ENCODE results near the gene CAPZB.

CAPZB gene

DNA sequence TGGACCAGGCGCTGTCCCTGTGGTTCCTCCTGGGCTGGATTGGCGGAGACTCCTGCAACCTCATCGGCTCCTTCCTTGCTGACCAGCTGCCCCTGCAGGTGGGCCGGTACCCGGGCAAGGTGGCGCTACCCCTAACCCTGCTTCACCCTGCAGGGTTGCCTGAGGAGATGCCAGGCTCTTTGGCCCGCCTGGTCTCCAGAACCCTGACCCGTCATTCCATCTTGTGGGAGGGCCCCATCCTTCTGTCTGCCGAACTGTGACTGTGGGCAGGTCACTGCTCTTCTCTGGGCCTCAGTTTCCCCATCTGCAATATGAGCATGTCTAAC, 160.7 kb downstream of the CAPZB start:
- no peak for DNase-seq

DNA sequence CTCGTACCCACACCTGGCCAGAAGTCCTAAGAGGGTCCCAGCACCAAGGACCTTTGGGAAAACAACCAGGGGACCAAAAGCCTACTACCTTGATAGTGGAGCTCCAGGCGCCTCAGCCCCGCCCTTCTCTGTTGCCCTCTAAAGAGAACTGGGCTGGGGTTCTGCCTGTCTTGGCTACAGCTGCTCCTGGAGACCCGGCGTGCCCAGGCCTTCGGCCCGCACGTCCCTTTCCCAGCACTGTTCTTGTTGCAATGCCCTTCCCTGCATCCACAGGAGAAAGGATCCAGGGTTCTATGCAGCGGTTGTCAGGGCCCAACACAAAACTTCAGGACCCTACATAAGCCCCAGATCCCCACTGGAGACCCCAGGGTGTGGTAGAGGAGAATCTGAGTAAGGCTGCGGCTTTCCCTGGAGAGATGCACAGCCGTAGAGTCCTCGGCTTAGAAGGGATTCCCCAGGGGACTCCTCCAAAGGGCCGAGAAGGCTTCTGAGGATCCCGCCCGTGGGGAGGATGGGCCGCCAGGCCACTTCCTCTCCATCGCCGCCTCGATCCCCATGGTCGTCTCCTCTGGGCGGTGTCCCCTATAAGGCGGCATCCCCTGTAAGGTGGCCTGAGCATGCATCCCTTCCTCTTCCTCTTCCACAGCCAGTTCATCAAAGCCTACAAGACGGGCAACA, 161.2 kb downstream of the CAPZB start:
- no peak for DNase-seq

DNA sequence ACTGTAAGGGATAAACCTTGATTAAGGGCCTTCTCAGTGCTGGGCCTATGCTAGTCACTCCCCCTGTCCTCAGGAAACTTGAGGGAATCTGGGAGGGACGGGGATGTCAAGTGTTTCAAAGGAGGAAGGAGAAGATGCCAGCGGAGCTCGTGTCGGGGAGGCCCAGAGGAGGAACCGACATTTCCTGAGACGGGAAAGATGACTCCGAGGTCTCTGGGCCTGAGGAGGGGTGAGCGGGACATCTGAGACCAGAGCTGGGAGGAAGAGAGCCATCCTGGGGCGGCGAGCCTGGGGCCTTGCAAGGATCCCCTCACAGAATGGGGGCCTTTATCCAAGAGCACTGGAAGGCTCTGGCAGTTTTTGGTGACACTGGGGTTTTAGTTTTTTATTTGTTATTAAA, 162.9 kb downstream of the CAPZB start:
- no peak for DNase-seq

DNA sequence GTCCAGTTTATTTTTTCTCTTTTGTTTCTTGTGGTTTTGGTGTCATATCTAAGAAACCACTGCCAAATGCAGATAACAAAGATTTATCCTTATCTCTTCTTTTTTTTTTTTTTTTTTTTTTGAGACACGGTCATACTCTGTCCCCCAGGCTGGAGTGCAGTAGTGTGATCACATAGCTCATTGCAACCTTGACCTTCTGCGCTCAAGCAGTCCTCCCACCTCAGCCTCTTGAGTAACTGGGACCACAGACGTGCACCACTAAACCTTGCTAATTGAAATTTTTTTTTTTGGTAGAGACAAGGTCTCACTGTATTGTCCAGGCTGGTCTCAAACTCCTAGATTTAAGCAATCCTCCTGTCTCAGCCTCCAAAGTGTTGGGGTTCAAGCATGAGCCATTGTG, 164.3 kb downstream of the CAPZB start:
- no peak for DNase-seq

DNA sequence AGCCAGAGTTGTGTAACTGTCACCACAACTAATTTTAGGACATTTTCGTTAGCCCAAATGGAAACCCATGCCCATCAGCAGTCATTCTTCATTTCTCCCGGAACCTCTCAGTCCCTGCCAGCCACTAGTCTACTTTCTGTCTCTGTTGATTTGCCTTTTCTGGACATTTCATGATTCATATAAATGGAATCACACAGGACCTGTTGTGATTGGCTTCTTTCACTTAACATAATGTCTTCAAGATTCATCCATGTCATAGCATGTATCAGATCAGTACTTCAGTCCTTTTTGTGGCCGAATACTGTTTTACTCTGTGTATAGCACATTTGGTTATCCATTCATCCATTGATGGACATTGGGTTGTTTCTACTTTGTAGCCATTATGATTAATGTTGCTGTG, 166.1 kb downstream of the CAPZB start:
- DNase-seq = no peak

DNA sequence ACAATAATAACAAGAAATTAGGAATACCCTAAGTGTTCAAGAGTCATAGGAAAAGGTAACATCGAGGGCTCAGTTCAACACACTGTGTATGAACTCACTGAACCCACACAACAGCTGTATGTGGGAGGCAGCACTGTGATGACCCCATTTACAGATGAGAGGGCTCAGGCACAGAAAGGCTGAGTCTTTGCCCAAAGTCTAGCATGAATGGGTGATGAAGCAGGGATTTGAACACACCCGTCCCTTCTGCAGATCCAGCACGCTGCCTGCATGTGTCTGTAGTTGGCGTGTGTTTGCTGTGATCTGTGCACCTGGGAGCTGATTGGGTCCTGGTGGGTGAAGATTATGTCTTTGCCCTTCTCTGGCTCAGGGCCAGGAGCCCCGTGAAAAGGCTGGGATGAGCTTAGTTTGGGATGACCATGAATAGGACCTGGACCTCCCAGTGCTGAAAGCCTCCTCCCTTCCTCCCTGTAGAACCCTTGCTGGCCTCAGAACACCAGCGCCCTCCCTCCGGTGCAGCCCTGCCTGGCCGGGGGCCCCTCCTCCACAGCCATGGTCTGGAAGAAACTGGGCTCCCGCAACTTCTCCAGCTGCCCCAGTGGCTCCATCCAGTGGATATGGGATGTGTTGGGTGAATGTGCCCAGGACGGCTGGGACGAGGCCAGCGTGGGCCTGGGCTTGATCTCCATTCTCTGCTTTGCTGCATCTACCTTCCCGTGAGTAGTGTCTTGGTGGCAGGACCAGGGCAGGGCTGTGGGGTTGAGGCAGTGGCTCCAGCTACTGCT, 168.0 kb downstream of the CAPZB start:
- no peak for DNase-seq

DNA sequence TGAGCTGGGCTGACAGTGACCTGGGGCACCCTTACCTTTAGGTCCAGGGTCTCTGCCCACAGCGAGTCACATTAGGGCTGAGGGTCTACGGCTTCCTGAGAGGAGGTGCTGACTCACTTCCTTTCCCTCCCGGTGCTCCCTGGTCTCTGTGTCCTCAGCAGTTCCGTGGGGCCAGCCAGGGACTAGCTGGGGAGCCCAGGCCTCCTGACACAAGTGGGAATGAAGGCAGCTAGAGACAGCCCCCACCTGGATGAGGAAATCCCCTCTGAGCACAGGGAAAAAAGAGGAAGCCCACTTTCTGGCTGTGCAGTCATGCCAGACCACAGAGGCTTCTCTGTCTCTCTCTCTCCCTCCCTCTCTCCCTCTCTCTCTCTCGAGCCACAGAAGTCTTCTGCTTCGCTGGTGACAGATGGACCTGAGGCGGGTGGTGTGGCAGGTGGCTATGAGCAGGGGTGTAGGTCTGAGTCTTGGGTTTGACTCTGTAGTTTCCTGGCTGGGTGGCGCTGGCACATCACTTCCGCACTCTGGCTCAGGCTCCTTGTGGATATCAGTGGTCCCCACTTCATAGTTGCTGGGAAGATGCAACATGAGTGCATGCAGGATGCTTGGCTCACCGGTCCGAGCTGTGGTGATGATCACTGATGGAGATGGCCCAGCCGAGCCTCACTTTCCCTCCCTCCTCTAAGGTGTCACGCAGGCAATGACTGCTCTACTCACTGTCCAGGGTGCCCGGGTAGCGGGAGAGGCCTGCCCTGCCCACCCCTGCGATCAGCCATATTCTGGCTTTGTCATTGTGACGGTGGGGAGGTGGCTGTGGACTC, 169.8 kb downstream of the CAPZB start:
- no peak for DNase-seq

DNA sequence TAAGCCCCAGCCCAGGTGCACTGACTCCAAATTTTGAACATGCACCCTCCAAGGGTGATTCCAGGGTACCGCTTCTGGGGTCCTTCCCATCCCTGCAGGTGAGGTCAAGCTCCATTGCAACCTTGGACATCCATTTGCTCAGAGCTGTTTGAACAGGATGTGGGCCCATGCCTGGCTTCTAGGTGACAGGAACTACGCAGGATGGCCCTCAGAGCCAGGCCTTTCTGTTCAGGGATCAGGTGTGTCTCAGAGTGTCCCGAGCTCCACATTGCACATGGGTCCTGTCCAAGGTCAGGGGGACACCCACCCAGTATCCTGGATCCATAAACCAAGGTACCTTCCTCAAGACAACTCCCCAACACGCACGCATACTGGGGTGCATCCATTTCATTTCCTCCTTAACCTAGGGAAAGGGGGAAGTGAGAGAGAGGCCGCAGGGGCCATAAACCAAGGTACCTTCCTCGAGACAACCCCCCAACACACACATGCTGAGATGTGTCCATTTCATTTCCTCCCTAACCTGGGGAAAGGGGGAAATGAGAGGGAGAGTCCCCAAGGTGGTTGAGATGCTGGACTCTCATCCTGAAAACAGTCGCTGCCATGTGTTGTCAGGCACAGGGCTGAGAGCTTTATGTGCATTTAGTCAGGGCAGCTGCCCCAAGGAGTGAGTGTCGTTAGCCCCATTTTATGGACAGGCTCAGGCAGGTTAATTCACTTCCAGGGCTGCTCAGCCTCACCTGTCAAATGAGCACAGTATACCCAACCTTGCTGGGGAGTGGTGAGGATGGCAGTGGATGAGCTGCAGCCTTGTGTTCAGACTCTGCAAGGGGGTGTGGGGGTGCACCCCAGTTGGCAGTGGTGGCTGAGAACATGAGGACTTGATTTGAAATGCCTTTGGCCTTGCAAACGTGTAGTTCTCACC, 171.1 kb downstream of the CAPZB start:
- DNase-seq = no peak

DNA sequence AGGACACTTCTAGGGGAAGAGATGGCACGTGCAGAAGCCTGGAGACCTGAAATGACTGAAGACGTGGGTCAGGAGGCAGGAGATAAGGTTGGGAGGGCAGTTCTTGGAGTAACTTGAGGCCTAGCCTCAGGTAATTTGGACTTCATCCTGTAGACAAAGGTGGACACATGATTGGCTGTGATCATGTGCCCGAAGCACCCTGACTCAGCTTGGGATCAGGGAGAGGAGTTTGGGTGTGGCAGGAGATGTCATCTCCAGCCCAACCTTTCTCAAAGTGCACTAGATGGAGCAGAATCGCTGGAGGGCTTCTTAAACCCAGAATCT, 171.7 kb downstream of the CAPZB start:
- no peak for DNase-seq

DNA sequence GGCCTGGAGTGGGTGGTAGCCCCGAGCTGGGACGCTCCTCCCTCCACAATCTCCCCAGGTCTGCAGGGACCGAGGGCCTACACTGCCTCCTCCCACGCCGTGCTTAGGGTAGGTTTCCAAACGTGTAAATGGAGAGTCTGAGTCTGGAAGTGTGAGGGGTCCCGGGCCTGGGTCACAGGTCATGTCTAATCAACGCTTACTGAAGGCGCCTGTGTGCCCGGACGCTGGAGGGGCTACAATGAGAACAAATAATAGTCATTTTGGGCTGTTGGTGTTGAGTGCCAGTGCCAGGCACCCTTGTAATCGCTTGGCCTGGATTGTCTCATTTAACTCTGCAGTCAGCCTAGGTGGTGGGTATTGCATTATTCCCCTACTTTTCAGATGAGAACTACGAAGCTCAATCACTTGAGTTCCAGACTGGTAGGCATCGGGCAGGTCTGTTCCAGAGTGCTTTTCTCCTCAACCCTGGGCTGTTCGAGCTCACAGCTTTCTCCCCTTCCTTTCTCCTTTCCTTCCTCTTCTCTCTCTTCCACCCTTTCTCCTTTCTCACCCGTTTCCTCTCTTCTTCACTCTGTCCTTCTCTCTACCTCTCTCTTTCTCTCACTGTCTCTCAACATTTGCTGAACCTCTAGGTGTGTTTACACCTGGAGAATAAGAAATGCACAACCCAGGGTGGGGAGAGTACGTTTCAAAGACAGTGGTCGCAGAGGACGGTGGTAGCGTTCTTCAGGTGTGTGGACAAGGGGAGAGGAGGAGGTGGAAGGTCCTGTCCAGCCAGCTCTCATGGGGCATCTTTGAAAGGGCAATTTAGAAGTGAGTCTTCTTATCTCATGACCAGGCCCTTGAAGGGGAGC, 172.3 kb downstream of the CAPZB start:
- no peak for DNase-seq

DNA sequence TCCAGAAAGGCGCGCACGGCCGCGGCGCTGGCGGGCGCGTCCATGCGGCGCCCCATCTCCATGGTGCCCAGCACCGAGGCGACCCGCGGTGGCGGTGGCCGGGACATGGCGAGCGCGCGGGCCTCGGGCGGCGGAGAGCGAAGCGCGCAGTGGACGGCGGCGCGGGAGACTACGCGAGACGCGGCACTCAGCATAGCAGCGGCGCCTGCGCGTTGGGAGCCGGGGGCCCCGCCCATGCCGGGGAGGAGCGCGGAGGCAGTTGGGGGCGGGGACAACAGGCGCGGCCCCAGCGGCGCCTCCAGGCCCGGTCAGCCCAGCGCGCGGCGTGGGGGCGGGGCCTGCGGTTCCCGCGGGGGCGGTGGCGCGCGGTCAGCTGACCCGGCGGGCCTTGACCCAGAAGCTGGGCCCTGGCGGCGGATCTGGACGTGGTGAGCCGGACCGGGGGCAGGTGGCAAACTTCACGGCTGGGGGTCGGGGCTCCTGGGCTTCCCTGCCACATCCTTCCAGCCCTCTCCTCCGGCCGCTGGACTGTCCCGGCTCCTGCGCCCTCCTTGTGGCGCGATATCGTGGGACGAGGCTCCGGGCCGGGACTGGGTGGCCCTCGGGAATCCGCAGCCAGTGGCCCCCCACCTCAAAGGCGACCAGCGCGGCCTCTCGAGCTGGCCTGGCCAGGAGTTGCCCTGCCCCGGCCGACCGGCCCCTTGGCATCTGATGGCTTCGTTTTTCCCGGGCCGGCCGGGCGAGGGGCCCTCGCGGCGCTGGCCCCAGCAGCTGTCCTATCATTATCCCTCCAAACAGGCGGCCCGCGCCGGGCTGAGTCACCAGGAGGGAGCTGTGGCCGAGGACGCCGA, 173.2 kb downstream of the CAPZB start, which contains the start of the genes AKR7A2 and SLC66A1:
TSS of gene AKR7A2 (minus strand) at position 214 of the 851 bp plus-strand sequence. CDS start at position 194, 20 bp downstream.
TSS of gene SLC66A1 (plus strand) at position 396 of the 851 bp plus-strand sequence. CDS start 5,352 bp downstream, outside the sequence.
- peak; percentile 54 for DNase-seq

DNA sequence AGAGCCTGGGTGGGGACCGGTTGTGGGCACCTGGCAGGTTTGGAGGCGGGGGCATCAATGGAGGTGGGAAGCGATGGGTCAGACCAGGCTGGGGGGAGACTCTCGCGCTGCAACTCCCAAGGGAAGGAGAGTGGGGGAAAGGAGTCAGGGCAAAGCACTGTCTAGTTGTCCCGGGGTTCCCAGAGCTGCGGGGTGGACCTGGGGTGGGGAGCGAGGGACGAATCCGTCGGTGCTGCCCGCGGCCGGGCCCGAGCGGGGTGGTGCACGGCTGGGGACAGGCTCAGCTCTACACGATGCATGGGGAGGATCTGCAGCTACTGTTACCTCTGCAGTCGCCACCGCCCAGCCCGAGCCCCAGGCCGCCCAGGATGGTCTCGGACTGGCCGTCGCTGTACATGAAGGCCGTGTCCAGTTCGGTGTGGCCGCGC, 173.8 kb downstream of the CAPZB start:
- no peak for DNase-seq

DNA sequence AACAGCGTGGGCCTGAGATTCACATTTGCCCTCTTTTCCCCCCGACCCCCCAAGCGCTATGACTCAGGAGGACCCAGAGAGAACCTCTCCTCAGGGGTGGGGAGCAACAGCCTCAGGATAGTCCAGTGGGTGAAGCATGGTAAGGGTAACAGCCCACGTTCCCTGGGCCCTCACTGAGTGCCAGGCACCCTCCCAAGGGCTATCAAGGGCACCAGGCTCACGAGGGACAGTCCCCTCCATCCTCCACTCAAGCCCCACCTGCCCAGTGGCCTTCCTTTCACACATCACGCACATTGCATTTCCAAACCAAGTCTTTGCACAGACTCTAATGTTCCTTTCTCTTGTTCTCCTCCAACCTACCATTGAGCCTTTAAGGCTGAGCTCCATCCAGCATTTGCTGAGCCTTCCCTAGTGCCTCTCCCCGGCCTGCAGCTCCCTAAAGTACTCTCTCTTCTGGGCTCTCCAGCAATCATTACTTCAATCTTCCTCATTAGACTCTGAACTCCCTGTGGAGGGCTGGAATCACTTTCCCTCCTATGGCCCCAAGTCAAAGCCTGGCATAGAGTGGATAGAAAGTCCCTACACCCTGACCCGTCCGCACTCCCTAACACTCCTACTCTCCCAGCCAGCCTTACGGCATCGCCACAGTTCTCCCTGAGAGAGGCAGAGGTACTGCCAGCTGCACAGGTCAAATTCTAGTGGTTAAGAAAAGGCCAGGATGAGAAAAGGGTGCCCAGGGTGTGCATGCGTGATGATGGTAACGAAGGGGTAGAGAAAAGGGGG, 174.4 kb downstream of the CAPZB start:
- no peak for DNase-seq

DNA sequence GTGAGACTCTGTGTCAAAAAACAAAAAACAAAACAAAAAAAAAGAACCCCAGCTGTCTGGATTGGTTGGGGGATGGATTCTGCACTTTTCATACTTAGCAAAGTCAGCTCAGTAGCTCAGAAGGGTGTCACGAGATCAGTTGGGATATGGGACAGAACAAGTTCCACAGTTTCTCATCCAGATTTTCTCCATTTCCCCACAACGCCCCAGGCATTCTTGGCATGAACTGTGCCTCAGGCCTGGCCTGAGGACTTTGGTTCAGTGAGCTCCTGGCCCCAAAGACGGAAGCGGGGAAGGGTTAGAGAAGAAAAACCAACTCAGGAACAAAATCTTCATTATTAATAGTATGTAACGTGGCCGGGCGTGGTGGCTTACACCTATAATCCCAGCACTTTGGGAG, 175.3 kb downstream of the CAPZB start:
- DNase-seq = no peak

DNA sequence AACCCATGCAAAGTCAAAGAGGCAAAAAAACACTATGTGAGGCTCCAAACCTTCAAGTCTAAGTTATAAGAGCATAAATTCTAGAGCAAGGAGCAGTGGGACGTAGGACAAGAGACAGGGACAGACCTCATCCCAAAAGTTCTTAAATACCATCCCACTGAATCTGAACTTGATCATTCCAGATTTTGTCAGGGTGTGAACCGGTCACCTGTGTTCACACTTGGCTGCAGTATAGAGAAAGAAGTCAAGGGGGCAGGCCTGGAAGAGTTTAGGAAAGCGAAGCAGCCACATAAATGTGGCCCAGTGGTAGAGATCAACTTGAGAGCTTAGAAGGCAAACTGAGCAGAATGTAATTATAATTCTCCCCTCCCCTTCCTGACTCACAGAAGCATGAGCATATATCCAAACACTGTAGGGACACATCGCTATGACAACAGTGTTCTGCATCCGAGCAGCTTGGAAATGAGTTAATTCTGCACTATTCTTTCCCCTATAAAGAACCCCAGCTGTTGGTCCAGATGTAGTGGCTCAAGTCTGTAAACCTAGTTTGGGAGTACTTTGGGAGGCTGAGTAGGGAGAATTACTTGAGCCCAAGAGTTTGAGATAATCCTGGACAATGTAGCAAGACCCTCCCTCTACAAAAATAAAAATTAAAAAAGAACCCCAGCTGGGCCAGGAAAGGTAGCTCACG, 176.1 kb downstream of the CAPZB start:
- DNase-seq = no peak

DNA sequence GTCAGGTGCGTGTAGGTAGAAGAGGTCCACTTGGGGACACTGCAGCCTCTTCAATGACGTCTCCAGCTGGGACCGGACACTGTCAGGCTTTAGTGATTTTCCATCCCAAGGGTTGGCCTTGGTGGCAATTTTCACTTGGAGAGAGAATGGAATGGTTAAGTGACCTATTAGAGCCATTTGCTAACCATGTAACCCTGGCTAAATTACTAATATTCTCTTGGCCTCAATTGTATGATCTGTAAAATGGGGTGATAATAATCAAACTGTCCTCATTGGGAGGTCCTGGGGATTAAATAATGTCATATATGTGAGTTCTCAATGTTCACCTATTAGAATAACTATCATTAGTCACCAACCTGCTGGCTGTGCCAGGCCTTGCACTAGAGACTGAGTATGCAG, 176.8 kb downstream of the CAPZB start:
- no peak for DNase-seq

DNA sequence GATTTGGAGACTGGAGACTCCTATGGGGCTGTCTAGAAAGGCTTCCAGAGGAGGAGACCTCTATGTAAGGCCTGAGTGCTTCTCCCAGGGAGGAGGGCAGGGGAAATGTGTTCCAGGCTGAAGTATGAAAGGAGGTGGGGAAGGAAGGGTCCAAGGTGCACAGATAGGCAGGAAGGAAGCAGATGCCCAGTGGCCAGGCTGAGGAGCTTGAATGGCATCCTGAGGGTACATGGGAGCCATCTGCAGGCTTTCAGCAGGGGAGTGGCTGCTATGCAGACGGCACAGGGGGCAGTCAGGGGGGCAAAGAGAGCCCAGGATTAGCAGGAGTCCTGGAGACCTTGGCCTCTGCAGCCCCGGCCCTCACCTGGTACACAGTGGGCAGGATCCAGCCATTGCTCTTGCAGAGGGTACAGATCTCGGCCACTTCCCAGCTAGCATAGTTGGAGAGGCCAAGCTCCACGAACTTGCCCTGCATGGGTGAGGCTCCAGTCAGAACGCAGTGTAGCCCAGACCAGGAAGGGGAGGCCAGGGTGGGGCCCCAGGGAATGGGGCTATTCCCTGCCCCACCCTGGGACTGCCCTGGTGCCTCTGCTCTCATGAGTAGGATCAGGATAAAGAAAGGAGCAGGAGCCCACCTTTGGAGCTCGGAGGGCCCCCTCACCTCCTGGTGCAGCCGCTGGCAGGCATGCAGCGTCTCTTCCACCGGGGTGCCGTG, 177.4 kb downstream of the CAPZB start:
- DNase-seq = no peak

DNA sequence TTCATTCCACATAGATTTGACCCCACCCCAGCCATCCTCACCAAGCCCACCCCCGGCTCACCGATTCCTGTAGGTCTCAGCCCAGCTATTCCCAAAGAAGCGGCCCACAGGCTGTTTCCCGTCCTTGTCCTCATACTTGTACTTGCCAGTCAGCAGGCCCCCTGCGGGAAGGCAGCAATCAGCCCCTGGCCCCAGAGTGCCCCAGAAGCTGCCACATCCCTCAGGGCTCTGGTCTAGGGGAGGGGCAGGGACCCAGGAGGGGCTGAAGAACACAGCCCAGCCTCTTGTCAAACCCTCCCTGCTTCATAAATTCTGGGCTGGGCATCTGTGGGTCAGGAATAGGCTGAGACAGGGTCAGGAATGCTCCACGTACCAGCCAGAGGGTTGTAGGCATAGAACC, 178.4 kb downstream of the CAPZB start:
- DNase-seq = no peak

DNA sequence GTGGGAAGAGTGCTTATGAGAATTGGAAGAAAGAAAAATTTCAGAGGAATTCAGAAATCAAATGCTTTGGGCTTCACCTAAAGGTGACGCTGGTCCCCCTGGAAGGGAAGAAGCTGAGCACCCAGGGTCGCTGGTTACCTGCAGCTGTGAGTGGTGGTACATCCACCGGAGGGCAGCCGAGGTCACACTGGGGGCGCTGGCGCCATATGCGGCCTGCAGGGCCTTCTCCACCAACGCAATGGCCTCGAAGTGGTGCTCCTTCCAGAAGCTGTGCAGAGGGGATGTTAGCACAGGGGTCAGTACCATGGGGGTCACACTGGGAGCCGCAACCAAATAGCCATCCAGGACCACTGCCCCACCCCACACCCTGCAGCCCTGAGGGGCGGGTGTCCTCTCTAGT, 179.5 kb downstream of the CAPZB start:
- no peak for DNase-seq

Data from SHP77 treated with DMSO at 0.1 percent for 48 hours (cell line).